ENCODE measurements around the gene PRDM16.

The PRDM16 gene

DNA sequence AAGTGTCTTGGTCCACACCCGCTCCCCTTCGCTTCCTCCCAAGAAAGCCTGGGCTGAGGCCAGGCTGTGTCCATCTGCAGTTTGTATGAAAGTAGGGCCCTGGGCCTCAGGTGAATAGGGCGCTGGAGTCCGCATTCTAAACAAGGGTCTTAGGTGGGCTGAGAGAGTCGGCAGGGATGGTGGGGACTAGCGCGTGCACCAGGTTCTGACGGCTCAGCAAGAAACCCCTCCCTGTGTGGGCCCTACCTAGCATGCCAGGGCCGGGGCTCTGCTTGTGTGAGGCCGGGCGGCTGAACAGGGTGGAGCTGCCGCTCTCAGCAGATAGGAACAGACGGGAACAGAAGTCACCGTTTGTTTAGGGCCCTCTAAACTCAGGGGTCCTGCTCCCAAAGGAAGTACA is 46.0 kb upstream of the PRDM16 start:
- no peak overlapping the region for H3K27ac ChIP-seq
- ChIA-PET CTCF (no interaction called here), POLR2A (ENCODE audit: low non-redundant PET) (no interaction called here)
- TF ChIP-seq, protein P1, sequence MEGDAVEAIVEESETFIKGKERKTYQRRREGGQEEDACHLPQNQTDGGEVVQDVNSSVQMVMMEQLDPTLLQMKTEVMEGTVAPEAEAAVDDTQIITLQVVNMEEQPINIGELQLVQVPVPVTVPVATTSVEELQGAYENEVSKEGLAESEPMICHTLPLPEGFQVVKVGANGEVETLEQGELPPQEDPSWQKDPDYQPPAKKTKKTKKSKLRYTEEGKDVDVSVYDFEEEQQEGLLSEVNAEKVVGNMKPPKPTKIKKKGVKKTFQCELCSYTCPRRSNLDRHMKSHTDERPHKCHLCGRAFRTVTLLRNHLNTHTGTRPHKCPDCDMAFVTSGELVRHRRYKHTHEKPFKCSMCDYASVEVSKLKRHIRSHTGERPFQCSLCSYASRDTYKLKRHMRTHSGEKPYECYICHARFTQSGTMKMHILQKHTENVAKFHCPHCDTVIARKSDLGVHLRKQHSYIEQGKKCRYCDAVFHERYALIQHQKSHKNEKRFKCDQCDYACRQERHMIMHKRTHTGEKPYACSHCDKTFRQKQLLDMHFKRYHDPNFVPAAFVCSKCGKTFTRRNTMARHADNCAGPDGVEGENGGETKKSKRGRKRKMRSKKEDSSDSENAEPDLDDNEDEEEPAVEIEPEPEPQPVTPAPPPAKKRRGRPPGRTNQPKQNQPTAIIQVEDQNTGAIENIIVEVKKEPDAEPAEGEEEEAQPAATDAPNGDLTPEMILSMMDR (conservative IDR thresholded peaks at IDR 0.05; ENCODE audit: low read depth): no peak
- DNase-seq (ENCODE audit: low spot score): no peak

DNA sequence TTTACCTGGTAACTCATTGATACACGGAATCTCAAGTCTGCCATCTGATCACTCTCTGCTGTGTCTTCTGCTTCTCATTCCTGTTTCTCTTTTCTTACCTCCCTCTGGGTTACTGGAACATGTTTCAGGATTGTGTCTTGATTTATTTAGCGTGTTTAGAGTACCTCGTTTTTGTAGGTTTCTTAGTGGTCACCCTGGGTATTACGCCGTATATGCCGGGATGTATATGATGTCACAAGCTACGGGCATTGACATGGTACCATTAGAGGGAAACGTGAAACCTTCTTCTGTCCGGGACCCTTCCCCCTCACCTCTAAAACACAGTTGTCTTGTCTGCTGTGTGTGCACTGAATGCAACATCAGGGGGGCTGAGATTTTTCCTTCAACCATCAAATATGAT is 45.0 kb upstream of the PRDM16 start:
- TF ChIP-seq, protein P1 (conservative IDR thresholded peaks at IDR 0.05; ENCODE audit: low read depth): no peak
- ChIA-PET POLR2A (ENCODE audit: low non-redundant PET) (no interaction called here), CTCF (interaction anchor here (0.5 to 0.6 kb wide), 2 partner anchors 126 to 576 kb away, joined by 3 to 4 read pairs; no protein-coding TSS in a partner anchor)
- H3K27ac ChIP-seq: no peak overlapping the region
- no peak for DNase-seq (ENCODE audit: low spot score)

DNA sequence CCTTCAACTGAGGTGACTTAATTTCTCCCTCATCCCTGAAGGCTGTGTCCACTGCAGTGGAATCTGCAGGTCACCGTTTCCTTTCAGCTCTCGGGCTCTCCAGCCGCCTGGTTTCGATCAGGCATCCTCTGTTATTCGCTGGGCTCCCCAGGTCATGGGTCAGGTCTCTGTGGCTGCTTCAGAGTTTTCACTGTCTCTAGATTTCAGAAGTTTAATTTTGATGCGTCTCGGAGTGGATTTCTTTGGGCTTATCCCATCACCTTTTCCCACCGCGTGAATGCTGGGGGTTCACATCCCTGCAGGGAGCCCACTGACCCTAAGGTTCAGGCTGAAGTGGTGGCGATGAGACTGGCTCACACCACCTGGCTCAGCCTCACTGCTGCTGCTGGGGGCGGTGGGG is 44.4 kb upstream of the PRDM16 start:
- CTCF ChIA-PET: interaction anchor here (0.5 to 0.6 kb wide), 2 partner anchors 127 to 575 kb away, joined by 3 to 4 read pairs; no protein-coding TSS in a partner anchor
- TF ChIP-seq, protein P1 (conservative IDR thresholded peaks at IDR 0.05; ENCODE audit: low read depth): no peak
- DNase-seq (ENCODE audit: low spot score): no peak
- H3K27ac ChIP-seq: no peak overlapping the region
- POLR2A ChIA-PET (ENCODE audit: low non-redundant PET): no interaction called here

DNA sequence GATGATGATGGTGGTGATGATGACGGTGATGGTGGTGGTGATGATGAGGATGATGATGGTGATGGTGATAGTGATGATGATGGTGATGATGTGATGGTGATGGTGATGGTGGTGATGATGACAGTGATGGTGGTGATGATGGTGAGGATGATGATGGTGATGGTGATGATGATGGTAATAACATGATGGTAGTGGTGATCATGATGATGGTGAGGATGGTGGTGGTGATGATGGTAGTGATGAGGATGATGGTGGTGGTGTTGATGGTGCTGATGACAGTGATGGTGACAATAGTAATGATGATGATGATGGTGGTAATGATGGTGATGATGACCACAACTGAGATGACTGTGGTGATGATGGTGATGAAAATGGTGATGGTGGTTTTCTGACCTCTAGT is 42.9 kb upstream of the PRDM16 start:
- H3K27ac ChIP-seq: no peak overlapping the region
- POLR2A ChIA-PET (ENCODE audit: low non-redundant PET): no interaction called here
- DNase-seq (ENCODE audit: low spot score): no peak
- TF ChIP-seq, protein P1 (conservative IDR thresholded peaks at IDR 0.05; ENCODE audit: low read depth): no peak
- CTCF ChIA-PET: no interaction called here

DNA sequence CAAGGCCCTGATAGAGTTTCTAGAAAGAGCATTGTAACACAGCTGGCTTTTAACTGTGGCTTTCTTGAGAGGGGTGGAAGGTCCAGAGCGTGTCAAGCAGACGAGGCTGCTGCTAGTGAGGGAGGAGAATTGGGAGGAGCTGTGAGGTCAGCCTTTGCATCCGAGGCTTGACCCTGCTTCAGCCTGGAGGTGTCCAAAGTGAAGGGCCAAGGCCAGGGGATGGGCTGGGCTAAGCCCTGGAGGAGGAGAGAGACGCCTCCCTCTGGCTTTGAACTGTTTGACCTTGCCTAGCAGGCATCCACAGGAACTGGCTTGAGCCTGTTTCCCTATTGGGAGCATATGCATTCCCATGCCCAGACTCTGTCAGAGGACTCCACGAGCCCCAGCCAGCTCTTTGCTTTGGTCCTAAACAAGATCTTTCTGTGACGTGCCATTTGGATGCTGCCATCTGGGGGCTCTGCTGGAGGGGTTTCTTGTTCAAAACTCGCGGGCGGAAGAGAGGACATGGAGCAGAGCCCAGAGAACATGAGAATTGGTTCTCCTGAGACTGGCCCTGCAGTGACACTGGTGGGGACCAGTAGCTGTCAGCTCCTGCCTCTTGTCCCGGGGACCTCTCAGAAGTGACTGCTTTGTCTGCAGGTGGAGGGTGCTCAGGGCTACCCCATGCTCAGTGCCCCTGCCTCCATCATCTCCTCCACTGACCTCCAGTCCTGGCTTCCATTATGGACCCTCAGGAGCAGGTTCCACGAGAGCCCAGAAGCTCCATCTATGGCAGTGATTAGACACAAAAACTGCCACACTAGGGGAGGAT is 42.2 kb upstream of the PRDM16 start:
- POLR2A ChIA-PET (ENCODE audit: low non-redundant PET): no interaction called here
- TF ChIP-seq, protein P1 (conservative IDR thresholded peaks at IDR 0.05; ENCODE audit: low read depth): no peak
- CTCF ChIA-PET: no interaction called here

DNA sequence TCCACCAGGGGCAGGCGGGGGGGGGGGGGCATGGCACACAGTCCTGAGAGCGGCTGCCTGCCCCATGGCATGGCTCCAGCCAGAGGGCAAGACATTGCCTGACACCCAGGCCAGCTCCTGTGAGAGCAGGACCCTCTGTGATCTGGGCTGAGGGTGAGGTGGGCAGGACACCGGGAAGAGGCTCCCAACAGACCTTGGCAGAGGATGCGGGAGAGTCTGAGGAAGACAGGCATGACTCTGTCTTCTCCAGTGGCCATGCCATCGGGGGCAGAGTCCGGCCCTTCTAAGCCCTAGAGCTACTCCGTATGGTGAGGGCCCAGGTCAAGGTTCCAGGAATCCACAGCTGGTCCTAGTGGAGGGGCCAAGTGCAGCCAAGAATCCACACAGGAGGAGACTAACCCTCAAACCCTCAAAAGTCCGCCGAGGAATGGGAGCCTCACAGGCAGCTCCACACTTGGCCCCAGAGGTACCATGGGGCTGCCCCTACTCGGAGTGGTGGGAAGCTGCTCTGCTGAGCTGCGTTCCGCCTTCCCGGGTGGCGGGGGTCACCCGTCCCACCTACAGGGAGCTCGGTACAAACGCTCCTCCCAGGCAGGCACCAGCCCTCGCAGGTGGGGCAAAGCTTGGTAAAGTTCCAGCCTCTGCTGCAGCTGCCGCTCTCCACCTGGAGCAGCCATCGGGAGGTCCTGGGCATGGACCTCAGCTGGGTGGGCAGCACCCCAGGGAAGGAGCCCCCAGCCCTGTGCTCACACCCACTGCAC is 41.2 kb upstream of the PRDM16 start:
- ChIA-PET CTCF (no interaction called here), POLR2A (ENCODE audit: low non-redundant PET) (no interaction called here)
- TF ChIP-seq, protein P1 (conservative IDR thresholded peaks at IDR 0.05; ENCODE audit: low read depth): no peak
- no peak overlapping the region for H3K27ac ChIP-seq
- no peak for DNase-seq (ENCODE audit: low spot score)

More for the DNA sequence above, 42.2 kb upstream of the PRDM16 start:
- H3K27ac ChIP-seq: no peak overlapping the region
- no peak for DNase-seq (ENCODE audit: low spot score)
